Stimulated activated CD4-positive, alpha-beta T cell treated with anti-CD3 and anti-CD28 coated beads, Interleukin-4, amount 100 ng/mL, for 24 hours (primary cell): Measurements from ENCODE around the gene EP300.
"Not testable (repeated sequence)": the region's sequence is repeated elsewhere in the genome, so short reads cannot be mapped to it uniquely, and the experiment has no call there.

Source experiments
- DNase-seq: peaks from one replicate; pipeline ENCODE4 v3.0.0-alpha.2; 2020

EP300 gene

GRCh38 chr22:41085842-41086241 lies 6.5 kb upstream of the EP300 start:
- no peak for DNase-seq

GRCh38 chr22:41091132-41092022 lies 1.0 kb upstream of the EP300 start:
- DNase-seq = peak; percentile 99

GRCh38 chr22:41092847-41093411 lies 537 bp downstream of the EP300 start:
- peak; percentile 11 for DNase-seq

- DNase-seq = no peak
These were observed 1.7 kb downstream of the EP300 start for GRCh38 chr22:41094041-41094593.

GRCh38 chr22:41096391-41096790 lies 4.0 kb downstream of the EP300 start:
- no peak for DNase-seq

DNA sequence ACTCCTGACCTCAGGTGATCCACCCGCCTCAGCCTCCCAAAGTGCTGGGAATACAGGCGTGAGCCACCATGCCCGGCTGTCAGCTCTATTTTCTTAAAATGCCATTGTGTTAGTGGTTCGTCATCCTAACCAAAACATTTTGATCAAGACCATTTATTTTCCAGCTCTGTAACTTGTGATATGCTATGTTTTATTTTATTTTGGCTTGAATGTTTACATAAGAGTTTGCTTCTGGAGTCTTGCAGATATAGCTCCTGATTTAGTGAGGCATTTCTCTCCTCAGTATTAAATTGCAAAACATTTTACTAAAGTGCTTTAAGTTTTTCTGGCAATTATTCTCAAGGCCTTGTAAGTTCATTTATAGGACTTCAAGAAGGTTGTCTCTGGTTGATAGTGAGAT lies 4.4 kb downstream of the EP300 start:
- no peak for DNase-seq

DNA sequence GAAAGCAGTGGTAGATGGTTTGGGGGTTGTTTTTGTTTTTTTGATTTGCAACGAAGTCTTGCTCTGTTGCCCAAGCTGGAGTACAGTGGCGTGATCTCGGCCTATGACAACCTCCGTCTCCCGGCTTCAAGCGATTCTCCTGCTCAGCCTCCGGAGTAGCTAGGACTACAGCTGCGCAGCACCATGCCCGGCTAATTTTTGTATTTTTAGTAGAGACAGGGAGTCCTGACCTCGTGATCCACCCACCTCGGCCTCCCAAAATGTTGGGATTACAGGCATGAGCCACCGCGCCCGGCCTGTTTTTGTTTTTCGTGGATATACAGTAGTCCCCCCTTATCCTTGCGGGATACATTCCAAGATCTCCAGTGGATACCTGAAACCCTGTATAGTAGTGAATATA lies 6.6 kb downstream of the EP300 start:
- DNase-seq = no peak

DNA sequence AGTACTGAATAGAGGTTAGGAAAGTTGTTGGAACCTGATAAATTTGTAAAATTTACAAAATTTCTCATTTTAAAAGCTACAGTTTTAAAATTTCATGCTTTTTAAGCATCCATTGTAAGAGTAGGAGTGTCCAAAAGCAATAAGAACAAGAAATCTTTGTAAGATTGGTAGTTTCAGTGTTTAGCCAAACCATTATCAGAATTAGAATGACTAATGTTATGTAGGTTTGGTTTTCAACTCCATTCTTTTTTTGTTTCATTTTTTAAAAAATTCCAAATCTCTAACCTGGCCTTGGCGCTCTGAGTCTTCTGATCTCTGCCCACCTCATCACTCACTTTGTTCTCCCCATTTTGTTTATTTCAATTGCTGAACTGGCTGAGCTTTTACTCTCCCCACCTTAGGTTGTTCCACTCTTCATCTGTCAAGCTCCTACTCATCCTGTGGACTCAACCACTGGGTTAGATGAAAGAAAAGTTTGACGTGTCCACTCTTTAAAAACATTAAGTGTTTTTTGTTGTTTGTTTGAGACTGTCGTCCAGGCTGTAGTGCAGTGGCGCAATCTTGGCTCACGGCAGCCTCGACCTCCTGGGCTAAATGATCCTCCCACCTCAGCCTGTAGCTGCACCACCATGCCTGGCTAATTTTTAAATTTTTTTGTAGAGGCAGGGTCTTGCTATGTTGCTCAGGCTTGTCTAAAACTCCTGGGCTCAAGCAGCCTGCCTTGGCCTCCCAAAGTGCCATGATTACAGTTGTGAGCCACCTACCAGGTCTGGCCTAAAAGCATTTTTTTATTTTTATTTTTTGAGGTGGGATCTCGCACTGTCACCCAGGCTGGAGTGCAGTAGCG lies 14.0 kb downstream of the EP300 start:
- no peak for DNase-seq

GRCh38 chr22:41106969-41107325 lies 14.6 kb downstream of the EP300 start:
- DNase-seq = not testable (repeated sequence)

- no peak for DNase-seq
These were observed 18.6 kb downstream of the EP300 start for GRCh38 chr22:41110968-41111367.

DNA sequence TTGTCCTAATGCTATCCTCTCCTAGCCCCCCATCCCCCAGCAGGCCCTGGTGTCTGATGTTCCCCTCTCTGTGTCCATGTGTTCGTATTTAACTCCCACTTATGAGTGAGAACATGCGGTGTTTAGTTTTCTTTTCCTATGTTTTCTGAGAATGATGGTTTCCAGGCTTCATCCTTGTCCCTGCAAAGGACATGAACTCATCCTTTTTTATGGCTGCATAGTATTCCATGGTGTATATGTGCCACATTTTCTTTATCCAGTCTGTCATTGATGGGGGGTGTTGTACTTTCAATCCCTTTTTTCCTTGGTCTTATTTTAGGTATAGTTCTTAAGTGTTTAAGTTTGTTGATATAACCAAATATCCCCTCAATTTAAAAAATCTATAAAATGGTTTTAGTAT lies 23.9 kb downstream of the EP300 start:
- DNase-seq = no peak

DNA sequence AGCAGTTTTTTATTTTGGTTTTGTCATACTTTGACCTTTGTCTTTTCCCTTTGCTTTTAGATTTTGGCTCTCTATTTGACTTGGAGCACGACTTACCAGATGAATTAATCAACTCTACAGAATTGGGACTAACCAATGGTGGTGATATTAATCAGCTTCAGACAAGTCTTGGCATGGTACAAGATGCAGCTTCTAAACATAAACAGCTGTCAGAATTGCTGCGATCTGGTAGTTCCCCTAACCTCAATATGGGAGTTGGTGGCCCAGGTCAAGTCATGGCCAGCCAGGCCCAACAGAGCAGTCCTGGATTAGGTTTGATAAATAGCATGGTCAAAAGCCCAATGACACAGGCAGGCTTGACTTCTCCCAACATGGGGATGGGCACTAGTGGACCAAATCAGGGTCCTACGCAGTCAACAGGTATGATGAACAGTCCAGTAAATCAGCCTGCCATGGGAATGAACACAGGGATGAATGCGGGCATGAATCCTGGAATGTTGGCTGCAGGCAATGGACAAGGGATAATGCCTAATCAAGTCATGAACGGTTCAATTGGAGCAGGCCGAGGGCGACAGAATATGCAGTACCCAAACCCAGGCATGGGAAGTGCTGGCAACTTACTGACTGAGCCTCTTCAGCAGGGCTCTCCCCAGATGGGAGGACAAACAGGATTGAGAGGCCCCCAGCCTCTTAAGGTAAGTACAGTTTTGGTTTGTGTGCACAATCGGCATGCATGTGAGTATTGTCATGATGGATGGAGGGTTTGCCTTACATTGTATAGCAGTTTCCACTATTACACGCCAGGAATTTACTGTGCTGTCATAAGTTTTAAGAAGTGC lies 25.0 kb downstream of the EP300 start:
- no peak for DNase-seq

DNA sequence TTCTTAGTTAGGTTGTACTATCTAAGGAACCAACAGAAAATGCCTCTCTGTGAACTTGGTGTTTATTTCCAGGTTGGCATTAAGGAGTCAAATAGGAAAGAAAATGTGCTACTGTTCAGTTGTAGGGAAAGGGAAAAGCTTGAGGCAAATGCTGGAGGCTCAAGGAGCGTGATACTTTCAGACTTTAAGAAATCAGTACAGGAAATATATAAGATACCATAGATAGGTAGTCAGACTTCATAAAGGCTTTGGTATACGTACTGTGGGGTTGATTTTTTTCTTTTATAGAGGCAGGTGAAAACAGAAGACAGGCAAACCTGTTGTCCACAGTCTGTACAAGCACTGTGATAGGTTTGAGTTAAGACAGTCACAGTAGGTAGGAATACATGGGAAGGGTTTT lies 30.8 kb downstream of the EP300 start:
- no peak for DNase-seq

GRCh38 chr22:41124086-41124485 lies 31.7 kb downstream of the EP300 start:
- no peak for DNase-seq

DNA sequence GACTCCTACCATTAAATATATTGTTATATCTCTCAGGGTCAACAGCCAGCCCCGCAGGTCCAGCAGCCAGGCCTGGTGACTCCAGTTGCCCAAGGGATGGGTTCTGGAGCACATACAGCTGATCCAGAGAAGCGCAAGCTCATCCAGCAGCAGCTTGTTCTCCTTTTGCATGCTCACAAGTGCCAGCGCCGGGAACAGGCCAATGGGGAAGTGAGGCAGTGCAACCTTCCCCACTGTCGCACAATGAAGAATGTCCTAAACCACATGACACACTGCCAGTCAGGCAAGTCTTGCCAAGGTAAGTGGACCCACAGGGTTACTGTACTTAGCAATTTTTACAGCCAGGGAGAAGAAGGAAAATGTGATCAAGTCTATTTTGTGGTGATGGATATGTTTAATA lies 35.1 kb downstream of the EP300 start:
- DNase-seq = no peak

DNA sequence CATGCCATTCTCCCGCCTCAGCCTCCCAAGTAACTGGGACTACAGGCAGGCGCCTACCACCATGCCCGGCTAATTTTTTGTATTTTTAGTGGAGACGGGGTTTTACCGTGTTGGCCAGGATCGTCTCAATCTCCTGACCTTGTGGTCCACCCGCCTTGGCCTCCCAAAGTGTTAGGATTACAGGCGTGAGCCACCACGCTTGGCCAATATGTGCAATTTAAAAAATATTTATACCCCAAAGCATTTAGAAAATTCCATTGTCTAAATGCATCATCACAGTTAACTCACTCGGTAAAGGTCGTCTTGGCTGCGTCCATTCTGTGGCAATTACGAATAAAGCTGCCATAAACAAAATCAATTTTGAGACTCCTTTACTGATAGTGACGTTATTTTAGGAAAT lies 36.2 kb downstream of the EP300 start:
- DNase-seq = no peak

DNA sequence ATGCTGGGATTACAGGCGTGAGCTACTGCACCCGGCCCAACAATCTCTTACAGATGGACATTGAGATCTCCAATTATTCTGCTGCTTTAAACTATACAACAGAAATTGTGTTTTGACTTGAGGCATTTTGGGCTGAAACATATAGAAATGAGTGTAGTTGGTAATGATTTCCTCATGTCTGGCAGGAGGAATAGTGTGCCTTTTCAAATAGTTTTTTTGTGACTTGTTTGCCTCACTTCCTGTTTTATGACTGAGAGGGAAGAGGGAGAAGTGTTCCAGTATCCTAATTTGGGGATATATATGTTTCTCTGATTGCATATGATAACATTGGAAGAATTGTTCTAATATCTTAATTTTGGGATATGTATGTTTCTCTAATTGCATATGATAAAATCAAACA lies 40.2 kb downstream of the EP300 start:
- no peak for DNase-seq

- DNase-seq = no peak
These were observed 48.1 kb downstream of the EP300 start for GRCh38 chr22:41140365-41140957.

DNA sequence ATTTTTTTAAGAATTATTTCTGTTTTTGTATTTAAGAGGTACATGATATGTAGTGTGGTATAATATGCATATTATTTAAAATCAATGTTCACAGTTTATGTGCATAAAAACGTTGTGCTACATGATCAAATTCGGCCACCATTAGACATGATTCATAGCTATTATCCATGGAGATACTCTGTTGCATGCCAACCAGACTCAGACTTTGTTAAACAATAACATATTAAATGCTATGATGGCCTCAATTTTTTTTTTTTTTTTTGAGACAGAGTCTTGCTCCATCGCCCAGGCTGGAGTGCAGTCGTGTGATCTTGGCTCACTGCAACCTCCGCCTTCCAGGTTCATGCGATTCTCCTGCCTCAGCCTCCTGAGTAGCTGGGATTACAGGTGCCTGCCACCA lies 53.5 kb downstream of the EP300 start:
- DNase-seq = not testable (repeated sequence)

DNA sequence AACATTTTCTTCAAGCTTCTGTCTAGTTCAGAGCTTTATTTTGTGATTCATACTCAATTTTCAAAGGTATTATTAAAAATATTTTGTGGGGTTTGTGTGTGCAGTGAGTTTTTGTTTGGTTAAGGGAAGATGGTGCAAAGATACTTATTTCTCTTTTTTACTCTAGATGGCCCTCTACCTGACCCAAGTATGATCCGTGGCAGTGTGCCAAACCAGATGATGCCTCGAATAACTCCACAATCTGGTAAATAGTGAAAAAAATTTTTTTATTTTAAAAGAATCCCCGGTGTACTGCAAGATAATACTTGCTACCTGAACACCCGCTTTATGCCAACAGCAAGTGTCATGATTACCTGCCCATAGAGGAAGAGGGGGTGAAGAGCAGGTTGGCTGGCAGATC lies 54.2 kb downstream of the EP300 start:
- DNase-seq = no peak

DNA sequence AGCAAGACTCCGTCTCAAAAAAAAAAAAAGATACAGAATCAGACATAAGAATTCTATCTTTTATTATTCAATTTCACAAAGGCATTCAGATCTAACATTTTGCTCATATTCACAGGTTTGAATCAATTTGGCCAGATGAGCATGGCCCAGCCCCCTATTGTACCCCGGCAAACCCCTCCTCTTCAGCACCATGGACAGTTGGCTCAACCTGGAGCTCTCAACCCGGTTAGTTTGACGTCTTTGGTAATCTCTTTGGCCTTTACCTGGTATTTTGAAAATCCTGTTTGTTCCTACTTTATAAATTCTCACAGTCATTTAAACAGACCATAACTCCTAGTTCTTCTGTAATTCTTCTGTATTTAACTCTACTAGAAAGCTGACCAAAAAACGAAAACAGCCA lies 55.3 kb downstream of the EP300 start:
- no peak for DNase-seq

GRCh38 chr22:41152902-41153301 lies 60.5 kb downstream of the EP300 start:
- no peak for DNase-seq
